ENCODE results near the gene HLA-G.

DNA sequence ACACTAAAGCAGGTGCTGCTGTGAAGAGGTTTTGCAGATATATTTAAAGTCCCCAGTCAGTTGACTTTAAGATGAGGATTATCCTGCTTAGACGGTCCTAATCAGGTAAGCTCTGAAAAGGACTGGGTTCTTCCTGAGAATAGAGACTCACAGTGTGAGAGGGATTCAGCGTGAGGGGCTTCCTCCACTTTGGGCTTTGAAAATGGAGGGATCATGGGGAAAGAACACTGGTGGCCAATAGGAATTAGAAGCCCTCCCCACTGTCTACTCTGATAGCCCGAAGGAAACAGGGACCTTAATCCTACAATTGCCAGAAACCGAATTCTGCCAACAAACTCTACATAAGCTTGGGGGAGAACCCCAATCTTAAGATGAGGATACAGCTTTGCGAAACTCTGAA, 29.7 kb upstream of the HLA-G start:
- TF ChIP-seq, protein P1, sequence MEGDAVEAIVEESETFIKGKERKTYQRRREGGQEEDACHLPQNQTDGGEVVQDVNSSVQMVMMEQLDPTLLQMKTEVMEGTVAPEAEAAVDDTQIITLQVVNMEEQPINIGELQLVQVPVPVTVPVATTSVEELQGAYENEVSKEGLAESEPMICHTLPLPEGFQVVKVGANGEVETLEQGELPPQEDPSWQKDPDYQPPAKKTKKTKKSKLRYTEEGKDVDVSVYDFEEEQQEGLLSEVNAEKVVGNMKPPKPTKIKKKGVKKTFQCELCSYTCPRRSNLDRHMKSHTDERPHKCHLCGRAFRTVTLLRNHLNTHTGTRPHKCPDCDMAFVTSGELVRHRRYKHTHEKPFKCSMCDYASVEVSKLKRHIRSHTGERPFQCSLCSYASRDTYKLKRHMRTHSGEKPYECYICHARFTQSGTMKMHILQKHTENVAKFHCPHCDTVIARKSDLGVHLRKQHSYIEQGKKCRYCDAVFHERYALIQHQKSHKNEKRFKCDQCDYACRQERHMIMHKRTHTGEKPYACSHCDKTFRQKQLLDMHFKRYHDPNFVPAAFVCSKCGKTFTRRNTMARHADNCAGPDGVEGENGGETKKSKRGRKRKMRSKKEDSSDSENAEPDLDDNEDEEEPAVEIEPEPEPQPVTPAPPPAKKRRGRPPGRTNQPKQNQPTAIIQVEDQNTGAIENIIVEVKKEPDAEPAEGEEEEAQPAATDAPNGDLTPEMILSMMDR (IDR thresholded peaks at IDR 0.05), result no peak
- TF ChIP-seq POLR2A (IDR thresholded peaks at IDR 0.05), result no peak
